ENCODE results near the gene CILP2. TPM values are rescaled to one million over a fixed set of nuclear protein-coding genes. Genes with fewer than 3 reads are reported as not detected.

Gene CILP2
- total RNA-seq, 1 donor from 2014 or later, result 0.23 TPM

- Mint-ChIP-seq H3K36me3 (ENCODE audit: low read depth, unreplicated experiment) (peaks cover 6% of the 10 kb centered on the region), H3K9me3 (ENCODE audit: unreplicated experiment) (no peaks in the 10 kb centered on the region), H3K4me3 (ENCODE audit: unreplicated experiment) (no peak overlapping the region), H3K4me1 (ENCODE audit: unreplicated experiment) (no peaks in the 10 kb centered on the region), H3K27me3 (ENCODE audit: unreplicated experiment) (peaks cover 14% of the 10 kb centered on the region), H3K27ac (ENCODE audit: unreplicated experiment) (no peak overlapping the region)
- TF ChIP-seq, protein P1, sequence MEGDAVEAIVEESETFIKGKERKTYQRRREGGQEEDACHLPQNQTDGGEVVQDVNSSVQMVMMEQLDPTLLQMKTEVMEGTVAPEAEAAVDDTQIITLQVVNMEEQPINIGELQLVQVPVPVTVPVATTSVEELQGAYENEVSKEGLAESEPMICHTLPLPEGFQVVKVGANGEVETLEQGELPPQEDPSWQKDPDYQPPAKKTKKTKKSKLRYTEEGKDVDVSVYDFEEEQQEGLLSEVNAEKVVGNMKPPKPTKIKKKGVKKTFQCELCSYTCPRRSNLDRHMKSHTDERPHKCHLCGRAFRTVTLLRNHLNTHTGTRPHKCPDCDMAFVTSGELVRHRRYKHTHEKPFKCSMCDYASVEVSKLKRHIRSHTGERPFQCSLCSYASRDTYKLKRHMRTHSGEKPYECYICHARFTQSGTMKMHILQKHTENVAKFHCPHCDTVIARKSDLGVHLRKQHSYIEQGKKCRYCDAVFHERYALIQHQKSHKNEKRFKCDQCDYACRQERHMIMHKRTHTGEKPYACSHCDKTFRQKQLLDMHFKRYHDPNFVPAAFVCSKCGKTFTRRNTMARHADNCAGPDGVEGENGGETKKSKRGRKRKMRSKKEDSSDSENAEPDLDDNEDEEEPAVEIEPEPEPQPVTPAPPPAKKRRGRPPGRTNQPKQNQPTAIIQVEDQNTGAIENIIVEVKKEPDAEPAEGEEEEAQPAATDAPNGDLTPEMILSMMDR (IDR thresholded peaks at IDR 0.05; ENCODE audit: unreplicated experiment), result no peak
- no peak for DNase-seq (ENCODE audit: low spot score)
Measured at GRCh38 chr19:19542507-19542906, 4.4 kb downstream of the CILP2 start.

DNA sequence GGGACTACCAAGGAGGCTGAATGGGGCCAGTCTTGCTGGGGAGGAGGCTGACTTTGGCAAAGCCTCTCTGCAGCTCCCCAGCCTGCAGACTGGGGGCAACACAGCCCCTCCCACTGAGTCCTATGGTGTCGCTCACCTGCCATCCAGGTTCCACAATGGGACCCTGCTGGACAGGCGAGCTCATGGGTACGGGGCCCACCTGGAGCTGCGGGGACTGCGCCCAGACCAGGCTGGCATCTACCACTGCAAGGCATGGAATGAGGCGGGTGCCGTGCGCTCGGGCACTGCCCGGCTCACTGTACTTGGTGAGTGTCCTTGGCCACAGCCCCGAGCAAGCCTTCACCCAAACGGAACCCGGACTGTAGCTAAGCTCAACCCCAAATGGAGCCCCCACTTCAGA, 5.0 kb downstream of the CILP2 start:
- DNase-seq (ENCODE audit: low spot score), result no peak
- Mint-ChIP-seq H3K27me3 (ENCODE audit: unreplicated experiment) (peaks cover 12% of the 10 kb centered on the region), H3K27ac (ENCODE audit: unreplicated experiment) (no peak overlapping the region), H3K36me3 (ENCODE audit: low read depth, unreplicated experiment) (peaks cover 6% of the 10 kb centered on the region), H3K4me3 (ENCODE audit: unreplicated experiment) (no peak overlapping the region), H3K9me3 (ENCODE audit: unreplicated experiment) (no peaks in the 10 kb centered on the region), H3K4me1 (ENCODE audit: unreplicated experiment) (no peaks in the 10 kb centered on the region)
- TF ChIP-seq, protein P1 (IDR thresholded peaks at IDR 0.05; ENCODE audit: unreplicated experiment), result no peak

DNA sequence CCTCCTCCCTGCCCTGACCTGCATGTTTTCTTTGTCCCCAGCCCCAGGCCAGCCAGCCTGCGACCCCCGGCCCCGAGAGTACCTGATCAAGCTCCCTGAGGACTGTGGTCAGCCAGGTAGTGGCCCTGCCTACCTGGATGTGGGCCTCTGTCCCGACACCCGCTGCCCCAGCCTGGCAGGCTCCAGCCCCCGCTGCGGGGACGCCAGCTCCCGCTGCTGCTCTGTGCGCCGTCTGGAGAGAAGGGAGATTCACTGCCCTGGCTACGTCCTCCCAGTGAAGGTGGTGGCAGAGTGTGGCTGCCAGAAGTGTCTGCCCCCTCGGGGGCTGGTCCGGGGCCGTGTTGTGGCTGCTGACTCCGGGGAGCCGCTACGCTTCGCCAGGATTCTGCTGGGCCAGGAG, 5.6 kb downstream of the CILP2 start:
- Mint-ChIP-seq H3K4me3 (ENCODE audit: unreplicated experiment) (no peak overlapping the region), H3K36me3 (ENCODE audit: low read depth, unreplicated experiment) (peaks cover 4% of the 10 kb centered on the region), H3K27me3 (ENCODE audit: unreplicated experiment) (peaks cover 12% of the 10 kb centered on the region), H3K9me3 (ENCODE audit: unreplicated experiment) (no peaks in the 10 kb centered on the region), H3K27ac (ENCODE audit: unreplicated experiment) (no peak overlapping the region), H3K4me1 (ENCODE audit: unreplicated experiment) (no peaks in the 10 kb centered on the region)
- no peak for DNase-seq (ENCODE audit: low spot score)
- TF ChIP-seq, protein P1 (IDR thresholded peaks at IDR 0.05; ENCODE audit: unreplicated experiment), result no peak

GRCh38 chr19:19544257-19544953, 6.3 kb downstream of the CILP2 start:
- H3K9me3 Mint-ChIP-seq (ENCODE audit: unreplicated experiment), result no peaks in the 10 kb centered on the region
- no peak overlapping the region for H3K4me3 Mint-ChIP-seq (ENCODE audit: unreplicated experiment)
- peaks cover 7% of the 10 kb centered on the region for H3K27me3 Mint-ChIP-seq (ENCODE audit: unreplicated experiment)
- H3K27ac Mint-ChIP-seq (ENCODE audit: unreplicated experiment), result no peak overlapping the region
- peaks cover 4% of the 10 kb centered on the region for H3K36me3 Mint-ChIP-seq (ENCODE audit: low read depth, unreplicated experiment)
- no peak for DNase-seq (ENCODE audit: low spot score)
- H3K4me1 Mint-ChIP-seq (ENCODE audit: unreplicated experiment), result no peaks in the 10 kb centered on the region
- TF ChIP-seq, protein P1 (IDR thresholded peaks at IDR 0.05; ENCODE audit: unreplicated experiment), result no peak

GRCh38 chr19:19544954-19545591, 7.0 kb downstream of the CILP2 start:
- Mint-ChIP-seq H3K4me3 (ENCODE audit: unreplicated experiment) (no peak overlapping the region), H3K36me3 (ENCODE audit: low read depth, unreplicated experiment) (peaks cover 4% of the 10 kb centered on the region), H3K4me1 (ENCODE audit: unreplicated experiment) (no peaks in the 10 kb centered on the region), H3K9me3 (ENCODE audit: unreplicated experiment) (no peaks in the 10 kb centered on the region), H3K27me3 (ENCODE audit: unreplicated experiment) (peaks cover 7% of the 10 kb centered on the region), H3K27ac (ENCODE audit: unreplicated experiment) (no peak overlapping the region)
- DNase-seq (ENCODE audit: low spot score), result no peak
- TF ChIP-seq, protein P1 (IDR thresholded peaks at IDR 0.05; ENCODE audit: unreplicated experiment), result no peak

Measured in endothelial cell (in vitro differentiated cells).